ENCODE data around the gene TRAF7.

GRCh38 chr16:2179107-2179501, 23.5 kb downstream of the TRAF7 start:
- TF ChIP-seq CTCF (conservative IDR thresholded peaks at IDR 0.05; ENCODE audit: low read length), result no peak
- TF ChIP-seq EZH2phosphoT487 (IDR thresholded peaks at IDR 0.05; ENCODE audit: borderline replicate concordance, low read depth, low read length), result no peak
